ENCODE results near the gene WWOX.

Gene WWOX

DNA sequence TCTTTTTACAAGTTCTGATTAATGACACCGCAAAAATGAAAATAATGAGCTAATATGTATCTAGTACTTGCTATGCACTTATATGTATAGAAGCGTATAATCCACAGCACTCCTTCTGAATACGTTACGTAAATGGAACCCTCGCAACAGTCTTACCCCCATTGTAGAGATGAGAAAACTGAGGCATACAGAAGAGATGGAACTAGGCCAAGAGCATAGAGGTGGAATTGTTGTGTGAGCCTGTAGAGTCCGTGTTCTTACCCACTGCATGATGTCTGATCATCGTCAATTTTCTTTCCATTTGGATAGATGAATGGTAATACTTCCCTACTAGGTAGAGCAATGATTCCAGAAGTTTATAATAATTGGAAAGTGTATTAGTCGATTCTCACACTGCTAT is 394.1 kb downstream of the WWOX start:
- intact Hi-C loops (cut with DNase I; ENCODE audit: low total_unique reads): no loop called here
- TF ChIP-seq CTCF (IDR thresholded peaks at IDR 0.05): no peak
- H3K27me3 ChIP-seq: no peaks in the 10 kb centered on the region
- H3K9me3 ChIP-seq: no peaks in the 10 kb centered on the region
- H3K27ac ChIP-seq: no peak overlapping the region
- DNase-seq: no peak
- H3K4me1 ChIP-seq: peaks cover 0 to 10% (median 0%) of the 10 kb centered on the region in 4 donors
- H3K4me3 ChIP-seq: no peak overlapping the region
- no peaks in the 10 kb centered on the region for H3K36me3 ChIP-seq

DNA sequence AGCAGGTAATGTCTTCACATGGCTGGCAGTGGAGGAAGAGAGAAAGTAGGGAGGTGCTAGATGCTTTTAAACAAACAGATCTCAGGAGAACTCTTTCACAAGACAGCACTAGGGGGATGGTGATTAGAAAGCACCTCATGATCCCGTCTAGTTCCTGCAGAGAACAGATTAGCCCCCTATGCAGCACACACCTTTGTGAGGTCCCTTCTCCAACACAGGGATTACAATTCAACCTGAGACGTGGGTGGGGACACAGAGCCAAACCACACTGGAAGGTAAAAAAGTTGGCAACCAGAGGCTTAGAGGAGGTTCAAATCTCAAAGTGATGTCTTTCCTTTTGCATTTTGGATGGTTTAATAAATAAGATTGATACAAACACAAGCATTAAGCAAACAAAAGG is 394.7 kb downstream of the WWOX start:
- no peaks in the 10 kb centered on the region for H3K9me3 ChIP-seq
- H3K4me3 ChIP-seq: no peak overlapping the region
- no peak for DNase-seq
- intact Hi-C loops (cut with DNase I; ENCODE audit: low total_unique reads): no loop called here
- H3K36me3 ChIP-seq: no peaks in the 10 kb centered on the region
- peaks cover 0 to 10% (median 0%) of the 10 kb centered on the region in 4 donors for H3K4me1 ChIP-seq
- no peaks in the 10 kb centered on the region for H3K27me3 ChIP-seq
- no peak overlapping the region for H3K27ac ChIP-seq
- no peak for TF ChIP-seq CTCF (IDR thresholded peaks at IDR 0.05)

GRCh38 chr16:78494674-78495073 is 395.2 kb downstream of the WWOX start:
- no peak for TF ChIP-seq CTCF (IDR thresholded peaks at IDR 0.05)
- intact Hi-C loops (cut with DNase I; ENCODE audit: low total_unique reads): no loop called here
- no peak overlapping the region for H3K4me3 ChIP-seq
- H3K4me1 ChIP-seq: peaks cover 0 to 10% (median 0%) of the 10 kb centered on the region in 4 donors
- no peak for DNase-seq
- H3K36me3 ChIP-seq: no peaks in the 10 kb centered on the region
- H3K27me3 ChIP-seq: no peaks in the 10 kb centered on the region
- H3K27ac ChIP-seq: no peak overlapping the region
- no peaks in the 10 kb centered on the region for H3K9me3 ChIP-seq

- DNase-seq: no peak
- Histone ChIP-seq H3K4me3 (no peak overlapping the region), H3K9me3 (no peaks in the 10 kb centered on the region), H3K36me3 (no peaks in the 10 kb centered on the region), H3K27ac (no peak overlapping the region), H3K27me3 (no peaks in the 10 kb centered on the region), H3K4me1 (peaks cover 0 to 2% (median 0%) of the 10 kb centered on the region in 4 donors)
- intact Hi-C loops (cut with DNase I; ENCODE audit: low total_unique reads): no loop called here
- no peak for TF ChIP-seq CTCF (IDR thresholded peaks at IDR 0.05)
These were observed 396.7 kb downstream of the WWOX start for GRCh38 chr16:78496189-78496588.

DNA sequence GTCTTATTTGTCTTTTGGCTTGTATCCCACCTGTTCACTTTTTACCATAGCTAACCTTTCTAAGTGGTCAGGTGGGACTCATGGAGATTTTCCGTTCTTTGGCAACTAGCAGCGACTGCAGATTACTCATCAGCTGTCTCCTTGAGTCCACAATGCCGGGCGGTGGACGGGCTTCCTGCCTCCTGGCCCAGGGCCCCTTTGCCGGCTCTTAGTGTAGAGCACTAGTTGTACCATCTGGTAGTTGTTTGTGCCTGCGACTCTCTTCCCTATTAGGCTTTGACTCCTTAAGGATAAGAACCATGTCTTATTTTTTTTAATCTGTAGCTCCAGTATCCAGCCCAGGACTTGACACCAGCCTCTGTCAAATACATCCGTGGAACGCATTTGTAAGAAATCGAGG is 399.9 kb downstream of the WWOX start:
- no peak for TF ChIP-seq CTCF (IDR thresholded peaks at IDR 0.05)
- Histone ChIP-seq H3K9me3 (no peaks in the 10 kb centered on the region), H3K36me3 (no peaks in the 10 kb centered on the region), H3K27ac (no peak overlapping the region), H3K4me3 (no peak overlapping the region), H3K27me3 (no peaks in the 10 kb centered on the region), H3K4me1 (peaks cover 0 to 5% (median 2%) of the 10 kb centered on the region in 4 donors)
- DNase-seq: no peak
- intact Hi-C loops (cut with DNase I; ENCODE audit: low total_unique reads): no loop called here

DNA sequence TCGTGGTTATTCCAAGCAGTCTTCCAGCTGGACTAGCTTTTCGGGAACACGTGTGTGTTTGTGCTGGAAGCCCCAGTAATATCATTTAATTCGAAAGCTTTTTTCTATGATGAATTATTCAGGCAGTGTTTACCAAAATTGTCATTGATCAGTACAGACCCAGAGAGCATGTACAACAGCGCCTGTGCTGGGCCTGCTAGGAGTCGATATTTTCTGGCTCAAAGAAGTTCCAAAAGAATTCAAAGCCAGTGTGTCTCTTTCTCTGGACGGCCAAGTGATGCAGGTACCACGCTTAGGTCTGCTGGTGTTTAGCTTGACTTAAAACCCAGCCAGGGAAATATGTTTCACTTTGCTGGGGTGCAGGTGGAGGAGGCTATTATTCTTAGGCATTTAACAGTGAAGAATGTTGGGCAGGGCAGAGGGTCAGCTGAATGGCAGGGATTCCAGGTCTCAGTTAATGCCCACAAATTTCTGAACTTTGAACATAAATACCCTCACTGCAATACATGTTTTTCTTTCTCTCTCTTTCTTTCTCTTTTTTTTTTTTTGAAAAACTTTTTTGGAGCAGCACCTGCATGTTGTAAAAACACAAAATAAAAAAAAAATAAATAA is 401.3 kb downstream of the WWOX start:
- TF ChIP-seq CTCF (IDR thresholded peaks at IDR 0.05): no peak
- DNase-seq: no peak
- Histone ChIP-seq H3K9me3 (no peaks in the 10 kb centered on the region), H3K4me1 (peaks cover 0 to 16% (median 15%) of the 10 kb centered on the region in 4 donors), H3K27ac (no peak overlapping the region), H3K27me3 (no peaks in the 10 kb centered on the region), H3K4me3 (no peak overlapping the region), H3K36me3 (no peaks in the 10 kb centered on the region)
- intact Hi-C loops (cut with DNase I; ENCODE audit: low total_unique reads): loop anchor here (5.0 to 10.0 kb wide), 2 partner anchors 264 to 1102 kb away; partner anchors contain the start of gene MAF

Measured in tibial artery (tissue), 4 donors.